ENCODE results near the gene NRK.

GRCh38 chrX:105829011-105829410 is 6.7 kb downstream of the NRK start:
- TF ChIP-seq GABPA (tag; conservative IDR thresholded peaks at IDR 0.05; ENCODE audit: low read depth) (no peak), EZH2 (IDR thresholded peaks at IDR 0.05; ENCODE audit: borderline replicate concordance, low read depth, low read length) (no peak), BRCA1 (IDR thresholded peaks at IDR 0.05) (no peak), BRCA1 (CRISPR knock-in tag; IDR thresholded peaks at IDR 0.05) (no peak), PATZ1 (CRISPR knock-in tag; IDR thresholded peaks at IDR 0.05; ENCODE audit: borderline replicate concordance) (no peak), CTCF (IDR thresholded peaks at IDR 0.05 in 2 of 3, conservative IDR thresholded peaks at IDR 0.05 in 1 of 3; ENCODE audit: insufficient read depth in 2 of 3, low read depth in 1 of 3, low read length in 3 of 3) (no peak), ARID1B (IDR thresholded peaks at IDR 0.05) (no peak)

Measured in K562 (cell line).